GM12865 (cell line): Measurements from ENCODE around the gene HSD17B14.

Experiments used
- DNase-seq: peaks from one replicate; pipeline ENCODE4 v3.0.0; 2010; ENCODE audit warnings: low read depth
- H3K4me3 ChIP-seq: 2 replicates; pipeline ENCODE4 v1.5.1; 2011; ENCODE audit warnings: mild to moderate bottlenecking, low read depth, low read length, control low read depth
- CTCF ChIP-seq: IDR thresholded peaks from 2 replicates; pipeline ENCODE4 v1.5.1; 2011; ENCODE audit warnings: low read length, control low read depth, low read depth, inconsistent platforms; ENCODE audit not compliant: insufficient read depth; ENCODE audit errors: missing control alignments

The HSD17B14 gene

GRCh38 chr19:48821633-48822032, 14.7 kb downstream of the HSD17B14 start:
- no peak for TF ChIP-seq CTCF
- no peak for DNase-seq
- H3K4me3 ChIP-seq = no peak overlapping the region

- DNase-seq = no peak
- no peak overlapping the region for H3K4me3 ChIP-seq
- TF ChIP-seq CTCF = no peak
Observed at GRCh38 chr19:48819366-48819816, 16.9 kb downstream of the HSD17B14 start.

DNA sequence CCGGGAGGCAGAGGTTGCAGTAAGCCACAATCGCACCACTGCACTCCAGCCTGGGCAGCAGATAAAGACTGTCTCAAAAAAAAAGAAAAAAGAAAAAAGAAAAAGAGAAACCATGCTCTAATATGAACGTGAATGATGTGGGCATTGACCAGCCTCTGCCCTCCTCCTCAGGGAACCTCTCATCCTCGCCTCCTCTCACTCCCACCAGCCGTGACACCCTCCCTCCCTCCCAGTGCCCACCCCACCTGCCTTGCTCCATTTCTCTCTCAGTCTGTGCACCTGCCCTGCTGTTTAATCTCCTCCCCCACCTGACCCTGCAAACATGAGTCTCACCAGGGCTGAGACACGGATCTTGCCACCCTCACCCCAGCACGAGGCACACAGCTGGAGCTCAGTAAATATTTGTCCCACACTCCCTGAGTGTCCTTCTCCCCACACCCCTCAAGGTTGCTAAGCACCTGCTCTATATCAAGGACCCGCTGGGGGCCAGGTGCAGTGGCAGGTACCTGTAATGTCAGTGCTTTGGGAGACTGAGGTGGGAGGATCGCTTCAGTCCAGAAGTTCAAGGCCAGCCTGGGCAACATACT, 18.0 kb downstream of the HSD17B14 start:
- TF ChIP-seq CTCF = no peak
- no peak overlapping the region for H3K4me3 ChIP-seq
- DNase-seq = no peak

GRCh38 chr19:48817585-48818124, 18.6 kb downstream of the HSD17B14 start:
- TF ChIP-seq CTCF = no peak
- no peak for DNase-seq
- H3K4me3 ChIP-seq = no peak overlapping the region

DNA sequence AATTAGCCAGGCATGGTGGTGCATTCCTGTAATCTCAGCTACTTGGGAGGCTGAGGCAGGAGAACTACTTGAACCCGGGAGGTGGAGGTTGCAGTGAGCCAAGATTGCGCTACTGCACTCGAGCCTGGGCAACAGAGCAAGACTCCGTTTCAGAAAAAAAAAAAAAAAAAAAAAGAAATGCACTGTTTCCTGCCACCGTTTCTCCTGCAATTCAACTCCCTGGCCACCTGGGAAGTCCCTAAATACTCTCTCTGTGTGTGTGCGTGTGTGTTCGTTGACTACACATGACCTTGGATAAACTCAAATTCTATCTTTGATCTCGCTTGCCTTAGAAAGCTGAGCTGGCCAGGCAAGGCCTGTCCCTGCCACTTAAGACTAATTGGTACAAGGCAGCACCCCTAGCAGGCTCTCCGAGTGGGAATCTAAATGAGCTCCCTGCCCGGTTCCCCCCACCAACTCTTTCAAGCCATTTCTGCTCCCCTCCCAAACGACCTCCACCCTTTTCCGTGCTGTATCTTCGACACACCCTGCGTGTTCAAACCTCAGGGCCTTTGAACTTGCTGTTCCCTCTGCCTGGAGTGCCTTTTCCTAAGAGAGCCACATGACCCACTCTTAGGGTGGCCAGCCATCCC, 20.3 kb downstream of the HSD17B14 start:
- H3K4me3 ChIP-seq = no peak overlapping the region
- peak; percentile 78 for DNase-seq
- TF ChIP-seq CTCF = no peak

GRCh38 chr19:48814895-48815294, 21.4 kb downstream of the HSD17B14 start:
- DNase-seq = no peak
- no peak overlapping the region for H3K4me3 ChIP-seq
- TF ChIP-seq CTCF = no peak
